Lower lobe of right lung (tissue), 2 donors: ENCODE results near the gene IPO4. TPM values are rescaled to one million over a fixed set of nuclear protein-coding genes. Genes with fewer than 3 reads are reported as not detected.

Source experiments
- ATAC-seq, 2 donors: fragments of 200-7000 bp; cut with Tn5 transposase; one replicate each; pipeline ENCODE4 v1.9.1; 2020 to 2022; ENCODE audit warnings: mild to moderate bottlenecking in 2 of 2, moderate library complexity in 2 of 2
- DNase-seq: peaks from one replicate; pipeline ENCODE4 v3.0.0-alpha.2; 2020
- H3K27ac ChIP-seq: fragments of 200-600 bp; one replicate; pipeline ENCODE4 v1.8.0; 2022
- H3K27me3 ChIP-seq: fragments of 200-600 bp; one replicate; pipeline ENCODE4 v1.8.0; 2022; ENCODE audit warnings: low read depth
- H3K36me3 ChIP-seq: fragments of 200-600 bp; one replicate; pipeline ENCODE4 v1.8.0; 2022; ENCODE audit warnings: mild to moderate bottlenecking
- H3K4me1 ChIP-seq: fragments of 200-600 bp; one replicate; pipeline ENCODE4 v1.8.0; 2022
- H3K4me3 ChIP-seq: fragments of 200-600 bp; one replicate; pipeline ENCODE4 v1.8.0; 2022; ENCODE audit warnings: mild to moderate bottlenecking
- H3K9me3 ChIP-seq: fragments of 200-600 bp; one replicate; pipeline ENCODE4 v1.8.0; 2022
- intact Hi-C: fragments of 100-400 bp; cut with DNase I; formaldehyde crosslinking; loops from one replicate; pipeline ENCODE4 v1.11.0; 2022
- total RNA-seq: library from RNA; stranded (reverse); fragmentation: NEBNext Ultra II Directional; extraction: Animal tissue kit (Norgen Biotek cat#: 25700); gene quantifications from one replicate; pipeline ENCODE4 v1.2.1, GENCODE V29; 2021
- TF ChIP-seq, protein P1 (sequence below): fragments of 200-600 bp; IDR thresholded peaks from one replicate; pipeline ENCODE4 v1.8.0; 2022; ENCODE audit warnings: antibody characterized with exemption, mild to moderate bottlenecking
- donor health status: DM: no; HTN: yes; CAD: no; lungs with severe emphysema.

Gene IPO4
- total RNA-seq, 1 donor from 2014 or later, result 18.3 TPM

DNA sequence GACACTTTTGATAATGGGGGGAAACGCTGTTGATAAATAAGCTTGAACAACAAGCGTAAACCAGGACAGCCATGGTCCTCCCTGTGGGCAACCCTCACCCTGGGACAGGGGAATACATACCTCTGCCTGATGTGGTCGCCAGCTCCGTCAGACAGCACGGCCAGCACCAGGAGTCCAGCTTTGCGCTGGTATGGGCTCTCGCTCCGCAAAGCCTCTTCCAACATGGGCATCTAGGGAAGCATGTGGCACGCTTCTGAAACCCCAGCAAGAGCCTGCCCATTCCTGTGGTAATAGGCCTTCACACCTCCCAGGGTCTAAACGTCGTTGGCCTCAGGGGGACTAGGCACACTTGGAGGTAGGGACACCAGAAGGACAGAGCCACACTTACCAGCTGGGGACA, 2.9 kb downstream of the IPO4 start:
- intact Hi-C loops, result no loop called here
- DNase-seq (no peak), ATAC-seq (no peak)
- Histone ChIP-seq H3K4me3 (no peak overlapping the region), H3K36me3 (peaks cover 71% of the 10 kb centered on the region), H3K4me1 (peaks cover 20% of the 10 kb centered on the region), H3K27ac (no peak overlapping the region), H3K9me3 (no peaks in the 10 kb centered on the region), H3K27me3 (no peaks in the 10 kb centered on the region)
- TF ChIP-seq, protein P1, sequence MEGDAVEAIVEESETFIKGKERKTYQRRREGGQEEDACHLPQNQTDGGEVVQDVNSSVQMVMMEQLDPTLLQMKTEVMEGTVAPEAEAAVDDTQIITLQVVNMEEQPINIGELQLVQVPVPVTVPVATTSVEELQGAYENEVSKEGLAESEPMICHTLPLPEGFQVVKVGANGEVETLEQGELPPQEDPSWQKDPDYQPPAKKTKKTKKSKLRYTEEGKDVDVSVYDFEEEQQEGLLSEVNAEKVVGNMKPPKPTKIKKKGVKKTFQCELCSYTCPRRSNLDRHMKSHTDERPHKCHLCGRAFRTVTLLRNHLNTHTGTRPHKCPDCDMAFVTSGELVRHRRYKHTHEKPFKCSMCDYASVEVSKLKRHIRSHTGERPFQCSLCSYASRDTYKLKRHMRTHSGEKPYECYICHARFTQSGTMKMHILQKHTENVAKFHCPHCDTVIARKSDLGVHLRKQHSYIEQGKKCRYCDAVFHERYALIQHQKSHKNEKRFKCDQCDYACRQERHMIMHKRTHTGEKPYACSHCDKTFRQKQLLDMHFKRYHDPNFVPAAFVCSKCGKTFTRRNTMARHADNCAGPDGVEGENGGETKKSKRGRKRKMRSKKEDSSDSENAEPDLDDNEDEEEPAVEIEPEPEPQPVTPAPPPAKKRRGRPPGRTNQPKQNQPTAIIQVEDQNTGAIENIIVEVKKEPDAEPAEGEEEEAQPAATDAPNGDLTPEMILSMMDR, result no peak

GRCh38 chr14:24185026-24185425, 3.6 kb downstream of the IPO4 start:
- intact Hi-C loops, result no loop called here
- H3K4me3 ChIP-seq, result no peak overlapping the region
- no peak for ATAC-seq
- TF ChIP-seq, protein P1, result no peak
- peaks cover 72% of the 10 kb centered on the region for H3K36me3 ChIP-seq
- no peaks in the 10 kb centered on the region for H3K27me3 ChIP-seq
- peaks cover 20% of the 10 kb centered on the region for H3K4me1 ChIP-seq
- H3K9me3 ChIP-seq, result no peaks in the 10 kb centered on the region
- DNase-seq, result no peak
- H3K27ac ChIP-seq, result no peak overlapping the region

DNA sequence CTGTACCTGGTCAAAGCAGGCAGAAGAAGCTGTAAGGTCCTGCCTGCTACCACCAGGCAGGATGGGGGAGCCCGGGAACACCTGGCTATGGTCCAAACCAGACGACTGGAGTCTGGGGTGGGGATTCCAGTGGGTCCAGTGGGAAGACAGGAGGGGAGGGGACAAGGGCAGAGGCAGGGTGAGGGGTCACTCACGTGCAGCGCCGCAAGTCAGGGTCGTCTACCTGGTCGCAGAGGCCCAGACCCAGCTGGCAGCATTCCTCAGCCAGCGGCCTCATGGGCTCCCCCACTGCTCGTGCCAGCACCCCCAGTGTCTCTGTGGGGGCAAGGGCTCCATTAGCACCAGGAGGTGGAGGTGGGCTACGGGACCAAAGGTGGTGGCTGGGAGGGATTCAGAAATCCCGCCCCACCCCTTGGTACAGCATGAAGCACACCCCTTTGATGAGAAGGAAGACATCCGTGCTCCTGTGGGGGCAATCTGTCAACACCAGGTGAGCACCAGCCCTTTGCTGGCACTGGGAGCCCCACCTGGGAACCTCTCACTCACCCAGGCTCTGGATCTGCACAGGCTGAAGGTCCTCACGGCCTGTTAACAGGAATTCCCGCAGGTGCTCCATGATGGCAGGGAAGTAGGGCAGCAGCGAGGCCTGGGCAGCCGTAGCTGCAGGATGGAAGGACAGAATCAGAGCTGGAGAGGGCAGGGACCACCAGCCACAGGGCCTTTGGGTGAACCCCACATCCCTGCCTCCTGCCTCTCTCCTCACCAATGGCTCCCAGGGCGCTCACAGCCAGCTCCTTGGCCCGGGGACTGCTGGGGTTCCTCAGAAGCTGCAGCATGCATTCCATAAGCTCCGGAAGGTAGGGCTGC, 4.3 kb downstream of the IPO4 start:
- no peak for DNase-seq
- intact Hi-C loops, result no loop called here
- peaks cover 75% of the 10 kb centered on the region for H3K36me3 ChIP-seq

DNA sequence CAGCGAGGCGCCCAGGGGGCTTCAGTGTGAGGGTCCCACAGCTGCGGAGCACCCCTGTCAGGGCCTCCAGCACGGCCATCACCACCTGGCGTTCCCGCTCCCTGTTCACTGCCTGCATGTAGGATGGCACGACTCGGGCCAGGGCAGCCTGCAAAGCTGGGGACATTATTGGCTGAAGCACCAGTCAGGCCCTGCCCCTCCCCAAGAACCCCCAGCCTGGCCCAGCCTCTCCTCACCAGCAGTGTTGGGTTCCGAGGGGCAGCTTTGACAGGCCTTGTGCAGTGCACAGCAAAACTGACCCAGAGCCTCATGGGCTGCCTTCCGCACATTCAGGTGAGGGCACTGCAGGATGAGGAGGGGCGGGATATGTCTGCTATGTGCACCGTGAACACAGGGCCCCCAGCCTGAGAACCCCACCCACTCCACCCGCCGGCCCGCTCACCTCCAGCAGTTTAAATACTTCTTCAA, 5.6 kb downstream of the IPO4 start:
- intact Hi-C loops, result no loop called here

More for the DNA sequence above, 4.3 kb downstream of the IPO4 start:
- ATAC-seq, result no peak
- TF ChIP-seq, protein P1, result no peak
- no peaks in the 10 kb centered on the region for H3K9me3 ChIP-seq
- H3K4me1 ChIP-seq, result peaks cover 20% of the 10 kb centered on the region
- no peak overlapping the region for H3K4me3 ChIP-seq
- no peak overlapping the region for H3K27ac ChIP-seq
- no peaks in the 10 kb centered on the region for H3K27me3 ChIP-seq

DNA sequence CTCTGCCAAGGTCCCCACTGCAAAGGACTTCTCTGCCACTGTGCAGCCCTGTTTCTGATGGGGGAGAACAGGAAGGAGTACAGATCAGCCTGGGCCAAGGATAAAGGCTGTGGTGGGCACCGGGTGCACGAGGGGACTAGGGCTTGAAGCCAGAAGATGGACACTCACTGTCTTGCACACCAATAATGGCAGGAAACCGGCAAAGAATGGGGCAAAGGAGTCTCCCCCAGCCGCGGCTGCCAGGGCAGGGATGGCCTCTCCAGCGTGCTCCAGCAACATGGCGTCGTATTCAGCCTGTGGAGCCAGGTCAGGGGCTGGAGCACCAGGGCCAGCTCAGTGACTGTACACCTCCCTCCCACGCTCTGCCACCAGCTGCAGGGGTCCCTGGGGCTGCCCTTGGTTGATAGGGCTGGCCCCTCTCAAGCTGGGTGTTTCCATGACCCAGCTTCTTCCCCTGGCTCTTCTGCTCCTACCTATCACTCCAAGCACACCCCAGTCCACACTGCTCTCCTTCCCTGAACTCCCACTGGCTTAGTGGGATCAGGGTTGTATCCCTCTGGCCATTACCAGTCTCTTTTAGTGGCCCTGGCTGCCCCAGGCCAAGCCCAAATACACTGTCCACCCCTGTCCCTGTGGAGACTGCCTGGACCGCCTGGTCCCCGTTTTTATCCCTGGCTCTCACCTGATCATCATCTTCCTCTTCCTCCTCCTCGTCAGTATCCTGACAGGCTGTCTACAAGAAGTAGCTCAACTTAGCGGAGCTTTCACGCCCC, 6.3 kb downstream of the IPO4 start:
- TF ChIP-seq, protein P1, result no peak
- no peaks in the 10 kb centered on the region for H3K9me3 ChIP-seq
- no peak overlapping the region for H3K4me3 ChIP-seq
- H3K27ac ChIP-seq, result no peak overlapping the region
- no peaks in the 10 kb centered on the region for H3K27me3 ChIP-seq
- H3K4me1 ChIP-seq, result peaks cover 2% of the 10 kb centered on the region
- intact Hi-C loops, result no loop called here
- DNase-seq (no peak), ATAC-seq (no peak)
- H3K36me3 ChIP-seq, result peaks cover 96% of the 10 kb centered on the region

More for the DNA sequence above, 5.6 kb downstream of the IPO4 start:
- no peak for DNase-seq
- Histone ChIP-seq H3K9me3 (no peaks in the 10 kb centered on the region), H3K4me3 (no peak overlapping the region), H3K27me3 (no peaks in the 10 kb centered on the region), H3K27ac (no peak overlapping the region), H3K4me1 (peaks cover 10% of the 10 kb centered on the region), H3K36me3 (peaks cover 88% of the 10 kb centered on the region)
- TF ChIP-seq, protein P1, result no peak
- no peak for ATAC-seq
